NK-92 (cell line): ENCODE results near the gene NIPAL3.
"Not testable (repeated sequence)": the region's sequence is repeated elsewhere in the genome, so short reads cannot be mapped to it uniquely, and the experiment has no call there.

Experiments
- DNase-seq: peaks from one replicate; lab custom pipeline; 2025; ENCODE audit not compliant: unreplicated experiment; lab: John Stamatoyannopoulos, UW

The NIPAL3 gene

GRCh38 chr1:24455272-24455671 is 39.7 kb downstream of the NIPAL3 start:
- no peak for DNase-seq

- DNase-seq: no peak
These were observed 42.3 kb downstream of the NIPAL3 start for GRCh38 chr1:24457866-24458265.

- no peak for DNase-seq
These were observed 44.1 kb downstream of the NIPAL3 start for GRCh38 chr1:24459551-24460266.

GRCh38 chr1:24462128-24462527 is 46.5 kb downstream of the NIPAL3 start:
- DNase-seq: not testable (repeated sequence)

GRCh38 chr1:24463776-24464735 is 48.5 kb downstream of the NIPAL3 start:
- no peak for DNase-seq

GRCh38 chr1:24465099-24465498 is 49.5 kb downstream of the NIPAL3 start:
- DNase-seq: no peak

- DNase-seq: no peak
These were observed 50.0 kb downstream of the NIPAL3 start for GRCh38 chr1:24465638-24466037.

GRCh38 chr1:24468685-24469316 is 53.2 kb downstream of the NIPAL3 start:
- no peak for DNase-seq

GRCh38 chr1:24470592-24470991 is 55.0 kb downstream of the NIPAL3 start:
- no peak for DNase-seq

- DNase-seq: no peak
These were observed 57.1 kb downstream of the NIPAL3 start for GRCh38 chr1:24472527-24473251.

- DNase-seq: no peak
These were observed 58.6 kb downstream of the NIPAL3 start for GRCh38 chr1:24474193-24474592.

GRCh38 chr1:24475700-24476099 is 60.1 kb downstream of the NIPAL3 start:
- DNase-seq: no peak

GRCh38 chr1:24476571-24476970 is 61.0 kb downstream of the NIPAL3 start:
- DNase-seq: no peak

- no peak for DNase-seq
These were observed 61.7 kb downstream of the NIPAL3 start for GRCh38 chr1:24477309-24477708.

GRCh38 chr1:24481101-24481500 is 65.5 kb downstream of the NIPAL3 start:
- no peak for DNase-seq

GRCh38 chr1:24481843-24482610 is 66.4 kb downstream of the NIPAL3 start:
- no peak for DNase-seq

- no peak for DNase-seq
These were observed 67.8 kb downstream of the NIPAL3 start for GRCh38 chr1:24483441-24483840.

- DNase-seq: no peak
These were observed 68.6 kb downstream of the NIPAL3 start for GRCh38 chr1:24484199-24484598.

- DNase-seq: no peak
These were observed 70.9 kb downstream of the NIPAL3 start for GRCh38 chr1:24486331-24487065.

- no peak for DNase-seq
These were observed 71.9 kb downstream of the NIPAL3 start for GRCh38 chr1:24487455-24487854.
